ENCODE measurements around the gene REC8. TPM values are rescaled to one million over a fixed set of nuclear protein-coding genes. Genes with fewer than 3 reads are reported as not detected.

Gene REC8
- total and polyA plus RNA-seq, 10 of the 15 experiments (the other 5 are each of a cell fraction or from before 2014, with no cell fraction given), result 4.2 to 76.9 (median 29.1) TPM

DNA sequence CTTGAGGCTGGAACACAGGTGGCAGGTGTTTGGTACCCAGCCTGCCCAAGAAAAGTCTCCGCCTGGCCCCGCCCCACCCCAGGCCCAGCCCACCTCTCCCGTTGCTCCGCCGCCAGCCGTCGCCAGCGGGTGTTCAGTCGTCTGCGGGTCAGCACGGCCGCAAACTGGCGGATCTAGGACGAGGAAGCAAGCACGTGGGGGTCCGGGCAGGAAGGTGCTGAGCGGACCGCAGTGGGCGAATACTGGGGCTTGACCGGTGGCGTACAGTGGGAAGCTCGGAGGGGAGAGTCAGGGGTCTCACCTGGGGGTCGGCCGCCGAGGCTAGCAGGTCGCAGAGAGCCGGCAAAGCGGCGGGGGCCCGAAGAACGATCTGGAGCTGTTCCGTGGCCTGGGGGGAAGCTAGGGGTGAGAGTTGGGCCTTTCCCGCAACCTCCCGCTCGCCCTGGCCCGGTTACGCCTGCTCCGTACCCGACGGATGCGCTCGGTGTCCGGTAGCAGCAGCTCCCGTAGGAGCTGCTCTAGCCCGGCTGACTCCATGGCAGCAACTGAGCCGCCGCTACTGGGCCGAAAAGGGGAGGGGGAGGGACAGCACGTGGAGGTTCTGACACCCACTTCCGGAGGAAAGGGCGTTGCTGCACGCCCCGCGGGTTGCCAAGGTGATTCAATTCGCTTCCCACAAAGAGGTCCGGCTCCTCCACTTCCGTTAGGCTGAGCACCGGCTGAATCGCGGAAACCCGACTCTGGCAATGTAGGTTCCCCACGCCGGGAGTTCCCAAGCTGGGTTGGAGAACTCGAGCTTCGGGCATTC, 16.6 kb downstream of the REC8 start, which contains the start of gene IPO4 (continued):
- TF ChIP-seq, protein P1, sequence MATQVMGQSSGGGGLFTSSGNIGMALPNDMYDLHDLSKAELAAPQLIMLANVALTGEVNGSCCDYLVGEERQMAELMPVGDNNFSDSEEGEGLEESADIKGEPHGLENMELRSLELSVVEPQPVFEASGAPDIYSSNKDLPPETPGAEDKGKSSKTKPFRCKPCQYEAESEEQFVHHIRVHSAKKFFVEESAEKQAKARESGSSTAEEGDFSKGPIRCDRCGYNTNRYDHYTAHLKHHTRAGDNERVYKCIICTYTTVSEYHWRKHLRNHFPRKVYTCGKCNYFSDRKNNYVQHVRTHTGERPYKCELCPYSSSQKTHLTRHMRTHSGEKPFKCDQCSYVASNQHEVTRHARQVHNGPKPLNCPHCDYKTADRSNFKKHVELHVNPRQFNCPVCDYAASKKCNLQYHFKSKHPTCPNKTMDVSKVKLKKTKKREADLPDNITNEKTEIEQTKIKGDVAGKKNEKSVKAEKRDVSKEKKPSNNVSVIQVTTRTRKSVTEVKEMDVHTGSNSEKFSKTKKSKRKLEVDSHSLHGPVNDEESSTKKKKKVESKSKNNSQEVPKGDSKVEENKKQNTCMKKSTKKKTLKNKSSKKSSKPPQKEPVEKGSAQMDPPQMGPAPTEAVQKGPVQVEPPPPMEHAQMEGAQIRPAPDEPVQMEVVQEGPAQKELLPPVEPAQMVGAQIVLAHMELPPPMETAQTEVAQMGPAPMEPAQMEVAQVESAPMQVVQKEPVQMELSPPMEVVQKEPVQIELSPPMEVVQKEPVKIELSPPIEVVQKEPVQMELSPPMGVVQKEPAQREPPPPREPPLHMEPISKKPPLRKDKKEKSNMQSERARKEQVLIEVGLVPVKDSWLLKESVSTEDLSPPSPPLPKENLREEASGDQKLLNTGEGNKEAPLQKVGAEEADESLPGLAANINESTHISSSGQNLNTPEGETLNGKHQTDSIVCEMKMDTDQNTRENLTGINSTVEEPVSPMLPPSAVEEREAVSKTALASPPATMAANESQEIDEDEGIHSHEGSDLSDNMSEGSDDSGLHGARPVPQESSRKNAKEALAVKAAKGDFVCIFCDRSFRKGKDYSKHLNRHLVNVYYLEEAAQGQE (IDR thresholded peaks at IDR 0.05; ENCODE audit: low read depth, low read length), result 0 out of 2 replicates have a peak, but pooled peaks have one; percentile 43
- no peak; a peak in 1 of 4 replicates for TF ChIP-seq IKZF2 (IDR thresholded peaks at IDR 0.05)
- TF ChIP-seq ATF7 (IDR thresholded peaks at IDR 0.05; ENCODE audit: low read depth), result peak; percentile 55; the same call in 1 of the 2 replicates
- peak; percentile 55; the same call in 1 of the 2 replicates for TF ChIP-seq SREBF1 (IDR thresholded peaks at IDR 0.05; ENCODE audit: low read length)
- peak; percentile 47; the same call in 1 of the 2 replicates for TF ChIP-seq DPF2 (IDR thresholded peaks at IDR 0.05)
- TF ChIP-seq SMAD5 (IDR thresholded peaks at IDR 0.05; ENCODE audit: low read depth), result peak; percentile 54
- TF ChIP-seq NFXL1 (IDR thresholded peaks at IDR 0.05; ENCODE audit: borderline replicate concordance), result no peak
- peak; percentile 98 for TF ChIP-seq POU2F2 (IDR thresholded peaks at IDR 0.05; ENCODE audit: borderline replicate concordance, low read depth, low read length)
- TF ChIP-seq MYC (IDR thresholded peaks at IDR 0.05; ENCODE audit: insufficient read depth, insufficient read length, insufficient replicate concordance, low read length, severe bottlenecking), result peak; percentile 88
- no peak; the same call in 1 of the 2 replicates for TF ChIP-seq BRCA1 (IDR thresholded peaks at IDR 0.05; ENCODE audit: low read depth, low read length)
- no peak for TF ChIP-seq ZNF274 (IDR thresholded peaks at IDR 0.05; ENCODE audit: insufficient read depth, insufficient read length)
- TF ChIP-seq, protein P2, sequence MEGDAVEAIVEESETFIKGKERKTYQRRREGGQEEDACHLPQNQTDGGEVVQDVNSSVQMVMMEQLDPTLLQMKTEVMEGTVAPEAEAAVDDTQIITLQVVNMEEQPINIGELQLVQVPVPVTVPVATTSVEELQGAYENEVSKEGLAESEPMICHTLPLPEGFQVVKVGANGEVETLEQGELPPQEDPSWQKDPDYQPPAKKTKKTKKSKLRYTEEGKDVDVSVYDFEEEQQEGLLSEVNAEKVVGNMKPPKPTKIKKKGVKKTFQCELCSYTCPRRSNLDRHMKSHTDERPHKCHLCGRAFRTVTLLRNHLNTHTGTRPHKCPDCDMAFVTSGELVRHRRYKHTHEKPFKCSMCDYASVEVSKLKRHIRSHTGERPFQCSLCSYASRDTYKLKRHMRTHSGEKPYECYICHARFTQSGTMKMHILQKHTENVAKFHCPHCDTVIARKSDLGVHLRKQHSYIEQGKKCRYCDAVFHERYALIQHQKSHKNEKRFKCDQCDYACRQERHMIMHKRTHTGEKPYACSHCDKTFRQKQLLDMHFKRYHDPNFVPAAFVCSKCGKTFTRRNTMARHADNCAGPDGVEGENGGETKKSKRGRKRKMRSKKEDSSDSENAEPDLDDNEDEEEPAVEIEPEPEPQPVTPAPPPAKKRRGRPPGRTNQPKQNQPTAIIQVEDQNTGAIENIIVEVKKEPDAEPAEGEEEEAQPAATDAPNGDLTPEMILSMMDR (IDR thresholded peaks at IDR 0.05 in 2 of 3, conservative IDR thresholded peaks at IDR 0.05 in 1 of 3; ENCODE audit: control insufficient read depth in 2 of 3, extremely low read depth in 1 of 3, insufficient read depth in 1 of 3, low read depth in 3 of 3, low read length in 3 of 3), result no peak
- peak; percentile 95 for TF ChIP-seq HCFC1 (IDR thresholded peaks at IDR 0.05; ENCODE audit: low read length)
- TF ChIP-seq NRF1 (conservative IDR thresholded peaks at IDR 0.05; ENCODE audit: low read depth, low read length), result no peak
- TF ChIP-seq CBX5 (IDR thresholded peaks at IDR 0.05; ENCODE audit: low read depth), result 0 out of 2 replicates have a peak, but pooled peaks have one; percentile 85
- no peak for TF ChIP-seq YBX1 (IDR thresholded peaks at IDR 0.05)
- TF ChIP-seq, protein P3, sequence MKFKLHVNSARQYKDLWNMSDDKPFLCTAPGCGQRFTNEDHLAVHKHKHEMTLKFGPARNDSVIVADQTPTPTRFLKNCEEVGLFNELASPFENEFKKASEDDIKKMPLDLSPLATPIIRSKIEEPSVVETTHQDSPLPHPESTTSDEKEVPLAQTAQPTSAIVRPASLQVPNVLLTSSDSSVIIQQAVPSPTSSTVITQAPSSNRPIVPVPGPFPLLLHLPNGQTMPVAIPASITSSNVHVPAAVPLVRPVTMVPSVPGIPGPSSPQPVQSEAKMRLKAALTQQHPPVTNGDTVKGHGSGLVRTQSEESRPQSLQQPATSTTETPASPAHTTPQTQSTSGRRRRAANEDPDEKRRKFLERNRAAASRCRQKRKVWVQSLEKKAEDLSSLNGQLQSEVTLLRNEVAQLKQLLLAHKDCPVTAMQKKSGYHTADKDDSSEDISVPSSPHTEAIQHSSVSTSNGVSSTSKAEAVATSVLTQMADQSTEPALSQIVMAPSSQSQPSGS (IDR thresholded peaks at IDR 0.05; ENCODE audit: low read length), result peak; percentile 71; the same call in 1 of the 2 replicates
- no peak for TF ChIP-seq HDAC6 (IDR thresholded peaks at IDR 0.05; ENCODE audit: unreplicated experiment)
- peak; percentile 96; the same call in 1 of the 2 replicates for TF ChIP-seq CBFB (IDR thresholded peaks at IDR 0.05; ENCODE audit: low read depth)
- TF ChIP-seq RFX5 (IDR thresholded peaks at IDR 0.05; ENCODE audit: low read depth, low read length), result peak; percentile 58; the same call in 1 of the 2 replicates
- TF ChIP-seq PML (IDR thresholded peaks at IDR 0.05; ENCODE audit: low read length), result peak; percentile 82; the same call in 1 of the 2 replicates
- TF ChIP-seq, protein P4, sequence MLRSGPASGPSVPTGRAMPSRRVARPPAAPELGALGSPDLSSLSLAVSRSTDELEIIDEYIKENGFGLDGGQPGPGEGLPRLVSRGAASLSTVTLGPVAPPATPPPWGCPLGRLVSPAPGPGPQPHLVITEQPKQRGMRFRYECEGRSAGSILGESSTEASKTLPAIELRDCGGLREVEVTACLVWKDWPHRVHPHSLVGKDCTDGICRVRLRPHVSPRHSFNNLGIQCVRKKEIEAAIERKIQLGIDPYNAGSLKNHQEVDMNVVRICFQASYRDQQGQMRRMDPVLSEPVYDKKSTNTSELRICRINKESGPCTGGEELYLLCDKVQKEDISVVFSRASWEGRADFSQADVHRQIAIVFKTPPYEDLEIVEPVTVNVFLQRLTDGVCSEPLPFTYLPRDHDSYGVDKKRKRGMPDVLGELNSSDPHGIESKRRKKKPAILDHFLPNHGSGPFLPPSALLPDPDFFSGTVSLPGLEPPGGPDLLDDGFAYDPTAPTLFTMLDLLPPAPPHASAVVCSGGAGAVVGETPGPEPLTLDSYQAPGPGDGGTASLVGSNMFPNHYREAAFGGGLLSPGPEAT (IDR thresholded peaks at IDR 0.05; ENCODE audit: low read depth), result peak; percentile 84
- TF ChIP-seq NBN (IDR thresholded peaks at IDR 0.05), result peak; percentile 91
